Spleen (tissue), 11 donors: ENCODE data around the gene KLHL6. TPM values are rescaled to one million over a fixed set of nuclear protein-coding genes. Genes with fewer than 3 reads are reported as not detected.

Experiments used
- DNase-seq: peaks from one replicate; pipeline ENCODE4 v3.0.0-alpha.2; 2020
- H3K27ac ChIP-seq, 8 donors: fragments of 200-600 bp; sonication (generic) in 7 of 8; 1 replicate in 4 of 8; 2 replicates in 4 of 8; pipeline versions ENCODE4 v1.5.0 to v1.8.0; 2016 to 2021; ENCODE audit warnings: inconsistent platforms in 4 of 8, mild to moderate bottlenecking in 4 of 8, moderate library complexity in 1 of 8
- H3K27me3 ChIP-seq, 7 donors: fragments of 200-600 bp; sonication (generic) in 6 of 7; replicated peaks in 1 of 7; 1 replicate in 4 of 7; 2 replicates in 3 of 7; pipeline versions ENCODE4 v1.5.0 to v1.8.0; 2016 to 2021; ENCODE audit warnings: inconsistent platforms in 3 of 7, mild to moderate bottlenecking in 1 of 7
- H3K36me3 ChIP-seq, 6 donors: fragments of 200-600 bp; sonication (generic) in 5 of 6; 1 replicate in 4 of 6; 2 replicates in 2 of 6; pipeline versions ENCODE4 v1.5.0 to v1.8.0; 2016 to 2021; ENCODE audit warnings: inconsistent platforms in 2 of 6
- H3K4me1 ChIP-seq, 6 donors: fragments of 200-600 bp; sonication (generic) in 5 of 6; 1 replicate in 3 of 6; 2 replicates in 3 of 6; pipeline versions ENCODE4 v1.5.0 to v1.8.0; 2016 to 2021; ENCODE audit warnings: inconsistent platforms in 3 of 6
- H3K4me3 ChIP-seq, 8 donors: fragments of 200-600 bp; sonication (generic) in 7 of 8; 1 replicate in 4 of 8; 2 replicates in 4 of 8; pipeline versions ENCODE4 v1.5.0 to v1.8.0; 2016 to 2021; ENCODE audit warnings: inconsistent platforms in 4 of 8, mild to moderate bottlenecking in 4 of 8, moderate library complexity in 2 of 8
- H3K9me3 ChIP-seq, 8 donors: fragments of 200-600 bp; sonication (generic) in 7 of 8; 1 replicate in 4 of 8; 2 replicates in 4 of 8; pipeline versions ENCODE4 v1.5.0 to v1.8.0; 2016 to 2021; ENCODE audit warnings: inconsistent platforms in 4 of 8
- POLR2A ChIP-seq, 3 donors: fragments of 450-650 bp; IDR thresholded peaks; one replicate each; pipeline ENCODE4 v1.5.1; 2017; ENCODE audit warnings: antibody characterized with exemption in 3 of 3, mild to moderate bottlenecking in 1 of 3
- POLR2AphosphoS5 ChIP-seq, 3 donors: sonication (generic); formaldehyde crosslinking; IDR thresholded peaks; one replicate each; pipeline ENCODE4 v1.5.1; 2017; ENCODE audit warnings: antibody characterized with exemption in 3 of 3
- WGBS, 5 donors: extraction: QIAGEN DNeasy Blood & Tissue Kit in 3 of 5; methylation state at CpG; one replicate each; pipeline versions ENCODE4 v1.1.5 to v1.1.7; 2013 to 2018; 5-methylcytosine and 5-hydroxymethylcytosine counted together
- intact Hi-C: fragments of 100-400 bp; cut with DNase I; formaldehyde crosslinking; loops from one replicate; pipeline ENCODE4 v1.15.0; 2023; ENCODE audit warnings: low total_unique reads
- polyA plus RNA-seq, 3 donors: library from polyadenylated mRNA; stranded (reverse); fragments of 200-250 nt; gene quantifications; one replicate each; pipeline ENCODE4 v1.2.1, GENCODE V29; 2013
- total RNA-seq, 7 donors: library from RNA; depleted of rRNA in 3 of 7; stranded (reverse); fragments of >200 nt in 3 of 7; fragmentation: NEBNext Ultra II Directional in 4 of 7; extraction: Animal tissue kit (Norgen Biotek cat#: 25700) in 4 of 7; gene quantifications; one replicate each; pipeline versions ENCODE4 v1.1.0 to v1.2.1, GENCODE V29; 2016 to 2021
- TF ChIP-seq, protein P1 (sequence below), 11 experiments: fragments of 200-600 bp in 7 of 11; fragments of 450-650 bp in 4 of 11; sonication (generic) in 4 of 11; IDR thresholded peaks in 8 of 11; conservative IDR thresholded peaks in 3 of 11; 1 replicate in 7 of 11; 2 replicates in 4 of 11; pipeline versions ENCODE4 v1.4.0 to v1.8.0; 2016 to 2021; ENCODE audit warnings: antibody characterized with exemption in 11 of 11, inconsistent platforms in 4 of 11, mild to moderate bottlenecking in 1 of 11
- donor health status: healthy with polysubstance abuse.
- donor health status: DM: no; HTN: no; CAD: no; lungs with moderate emphysema.
- donor health status: DM: no; HTN: no; CAD: no.
- donor health status: Bipolar disorder and iron deficiency.
- donor health status: healthy.
- donor health status: DM: no; HTN: no; CAD: no.
- donor health status: DM: yes; HTN: yes; CAD: no.

Gene KLHL6
- total and polyA plus RNA-seq, 10 donors, result 10.8 to 51.8 (median 33.0) TPM

DNA sequence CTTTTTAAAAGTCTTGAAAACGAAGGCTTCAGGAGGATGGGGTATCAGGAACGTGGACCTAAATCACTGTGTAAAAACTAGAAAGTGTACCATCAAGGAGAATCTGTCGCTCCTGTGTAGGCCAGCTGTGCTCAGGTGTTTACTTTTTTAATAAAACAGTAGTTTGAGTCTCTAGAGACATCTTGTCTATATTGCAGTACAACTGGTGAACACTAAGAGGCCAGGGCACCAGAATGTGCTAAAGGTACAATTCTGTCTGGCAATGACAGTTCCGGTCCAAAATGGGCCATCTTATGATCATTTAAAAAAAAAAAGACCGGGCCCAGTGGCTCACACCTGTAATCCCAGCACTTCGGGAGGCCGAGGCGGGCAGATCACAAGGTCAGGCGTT lies 65.3 kb downstream of the KLHL6 start:
- no peaks in the 10 kb centered on the region for H3K9me3 ChIP-seq
- intact Hi-C loops, result no loop called here
- H3K36me3 ChIP-seq, result peaks cover 0 to 62% (median 27%) of the 10 kb centered on the region in 6 donors
- no peak for DNase-seq
- no peak overlapping the region for H3K4me3 ChIP-seq
- no peaks in the 10 kb centered on the region for H3K27me3 ChIP-seq
- no peak overlapping the region for H3K27ac ChIP-seq
- H3K4me1 ChIP-seq, result peaks cover 0 to 4% (median 0%) of the 10 kb centered on the region in 6 donors
- WGBS, 5 donors, result 80 to 95% (median 89%) methylated on average over 9 of the region's 9 CpGs
- TF ChIP-seq POLR2A (IDR thresholded peaks at IDR 0.05), result no peak
- TF ChIP-seq, protein P1, sequence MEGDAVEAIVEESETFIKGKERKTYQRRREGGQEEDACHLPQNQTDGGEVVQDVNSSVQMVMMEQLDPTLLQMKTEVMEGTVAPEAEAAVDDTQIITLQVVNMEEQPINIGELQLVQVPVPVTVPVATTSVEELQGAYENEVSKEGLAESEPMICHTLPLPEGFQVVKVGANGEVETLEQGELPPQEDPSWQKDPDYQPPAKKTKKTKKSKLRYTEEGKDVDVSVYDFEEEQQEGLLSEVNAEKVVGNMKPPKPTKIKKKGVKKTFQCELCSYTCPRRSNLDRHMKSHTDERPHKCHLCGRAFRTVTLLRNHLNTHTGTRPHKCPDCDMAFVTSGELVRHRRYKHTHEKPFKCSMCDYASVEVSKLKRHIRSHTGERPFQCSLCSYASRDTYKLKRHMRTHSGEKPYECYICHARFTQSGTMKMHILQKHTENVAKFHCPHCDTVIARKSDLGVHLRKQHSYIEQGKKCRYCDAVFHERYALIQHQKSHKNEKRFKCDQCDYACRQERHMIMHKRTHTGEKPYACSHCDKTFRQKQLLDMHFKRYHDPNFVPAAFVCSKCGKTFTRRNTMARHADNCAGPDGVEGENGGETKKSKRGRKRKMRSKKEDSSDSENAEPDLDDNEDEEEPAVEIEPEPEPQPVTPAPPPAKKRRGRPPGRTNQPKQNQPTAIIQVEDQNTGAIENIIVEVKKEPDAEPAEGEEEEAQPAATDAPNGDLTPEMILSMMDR (IDR thresholded peaks at IDR 0.05 in 8 of 11, conservative IDR thresholded peaks at IDR 0.05 in 3 of 11), result no peak
- TF ChIP-seq POLR2AphosphoS5 (IDR thresholded peaks at IDR 0.05), result no peak

GRCh38 chr3:183489455-183490210 lies 65.9 kb downstream of the KLHL6 start:
- H3K36me3 ChIP-seq, result peaks cover 0 to 58% (median 27%) of the 10 kb centered on the region in 6 donors
- no peak for TF ChIP-seq POLR2AphosphoS5 (IDR thresholded peaks at IDR 0.05)
- TF ChIP-seq, protein P1 (IDR thresholded peaks at IDR 0.05 in 8 of 11, conservative IDR thresholded peaks at IDR 0.05 in 3 of 11), result no peak
- H3K4me1 ChIP-seq, result peaks cover 0 to 4% (median 0%) of the 10 kb centered on the region in 6 donors
- WGBS, 5 donors, result 61 to 83% (median 74%) methylated on average over 6 of the region's 6 CpGs
- no peaks in the 10 kb centered on the region for H3K9me3 ChIP-seq
- no peak for DNase-seq
- no peaks in the 10 kb centered on the region for H3K27me3 ChIP-seq
- intact Hi-C loops, result no loop called here
- no peak overlapping the region for H3K27ac ChIP-seq
- no peak overlapping the region for H3K4me3 ChIP-seq

DNA sequence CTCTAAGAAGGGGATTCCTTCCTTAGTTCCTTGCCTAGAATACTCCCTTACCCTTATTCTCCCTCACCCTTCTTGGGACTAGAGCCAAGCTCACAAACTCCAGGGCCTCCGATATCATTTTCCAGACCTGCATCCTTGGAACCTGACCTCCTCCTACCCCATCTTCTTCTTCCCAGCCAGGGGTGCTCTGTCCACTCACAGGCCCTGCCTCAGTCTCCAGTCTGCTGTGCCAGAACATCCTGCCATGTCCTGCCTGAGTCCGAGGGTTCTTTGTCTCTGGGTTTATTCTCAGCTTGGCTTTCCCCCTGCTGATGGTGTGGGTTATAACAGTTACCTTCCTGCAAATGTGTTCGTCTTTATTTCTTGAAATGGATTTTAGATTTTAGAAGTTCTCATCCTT lies 67.2 kb downstream of the KLHL6 start:
- intact Hi-C loops, result no loop called here
- Histone ChIP-seq H3K4me3 (no peak overlapping the region), H3K9me3 (no peaks in the 10 kb centered on the region), H3K27me3 (no peaks in the 10 kb centered on the region), H3K4me1 (peaks cover 0 to 14% (median 2%) of the 10 kb centered on the region in 6 donors), H3K36me3 (peaks cover 0 to 45% (median 21%) of the 10 kb centered on the region in 6 donors), H3K27ac (no peak overlapping the region)
- TF ChIP-seq POLR2AphosphoS5 (IDR thresholded peaks at IDR 0.05), result no peak
- TF ChIP-seq POLR2A (IDR thresholded peaks at IDR 0.05), result no peak
- TF ChIP-seq, protein P1 (IDR thresholded peaks at IDR 0.05 in 8 of 11, conservative IDR thresholded peaks at IDR 0.05 in 3 of 11), result no peak
- DNase-seq, result no peak
- WGBS, 5 donors, result 91 to 99% (median 96%) methylated on average over 3 of the region's 3 CpGs

DNA sequence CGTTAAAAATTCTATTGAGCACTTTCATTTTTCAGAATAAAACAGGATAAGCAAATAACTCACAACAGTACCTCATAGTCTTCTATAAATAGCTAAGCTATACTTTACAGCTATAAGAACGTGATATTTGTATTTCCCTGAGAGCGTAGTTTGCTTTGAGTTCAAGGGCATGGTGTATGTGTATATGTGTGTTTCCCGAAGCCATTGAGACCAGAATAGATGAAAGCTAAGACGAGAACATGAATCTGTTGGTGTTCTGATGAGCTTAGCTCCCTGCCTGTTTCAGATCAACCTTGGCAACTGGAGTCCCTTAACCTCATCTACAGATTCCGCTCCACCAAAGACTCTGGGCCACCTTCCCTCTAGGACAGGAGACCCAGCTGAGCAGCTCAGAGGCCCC lies 67.6 kb downstream of the KLHL6 start:
- intact Hi-C loops, result no loop called here
- no peak for TF ChIP-seq POLR2A (IDR thresholded peaks at IDR 0.05)
- TF ChIP-seq, protein P1 (IDR thresholded peaks at IDR 0.05 in 8 of 11, conservative IDR thresholded peaks at IDR 0.05 in 3 of 11), result no peak
- TF ChIP-seq POLR2AphosphoS5 (IDR thresholded peaks at IDR 0.05), result no peak
- 74 to 84% (median 79%) methylated on average over 6 of the region's 6 CpGs for WGBS, 5 donors

More for the DNA sequence above, 67.6 kb downstream of the KLHL6 start:
- no peak for DNase-seq
- peaks cover 0 to 41% (median 18%) of the 10 kb centered on the region in 6 donors for H3K36me3 ChIP-seq
- H3K9me3 ChIP-seq, result no peaks in the 10 kb centered on the region
- no peak overlapping the region for H3K4me3 ChIP-seq
- no peak overlapping the region for H3K27ac ChIP-seq
- no peaks in the 10 kb centered on the region for H3K27me3 ChIP-seq
- peaks cover 0 to 17% (median 2%) of the 10 kb centered on the region in 6 donors for H3K4me1 ChIP-seq
